H1 (cell line): ENCODE measurements around the gene CIAO2B. TPM values are rescaled to one million over a fixed set of nuclear protein-coding genes. Genes with fewer than 3 reads are reported as not detected.
A peak's percentile ranks its signal among the peaks of the same experiment; 100 is the strongest.

Source experiments
- BACH1 ChIP-seq: IDR thresholded peaks from 2 replicates; pipeline ENCODE4 v1.6.1; 2012; ENCODE audit warnings: low read length, improper control_type of control experiment
- BCL11A ChIP-seq, 2 experiments: IDR thresholded peaks; one replicate each; pipeline ENCODE4 v1.6.1; 2011; ENCODE audit warnings: low read depth in 2 of 2, low read length in 2 of 2, mild to moderate bottlenecking in 2 of 2
- CBX8 ChIP-seq: fragments of 300-800, 300-1000 bp; sonication (generic); IDR thresholded peaks from 2 replicates; pipeline ENCODE4 v1.7.1; 2016; ENCODE audit warnings: low read depth, low read length, borderline replicate concordance
- CEBPB ChIP-seq: IDR thresholded peaks from 2 replicates; pipeline ENCODE4 v1.6.1; 2012; ENCODE audit warnings: low read depth, low read length
- KDM4A ChIP-seq: IDR thresholded peaks from one replicate; pipeline ENCODE4 v1.7.1; 2012; ENCODE audit warnings: low read depth, mild to moderate bottlenecking, moderate library complexity, low read length, inconsistent platforms; ENCODE audit not compliant: severe bottlenecking
- KDM5A ChIP-seq: fragments of 200-600 bp; IDR thresholded peaks from 2 replicates; pipeline ENCODE4 v1.7.1; 2012; ENCODE audit warnings: mild to moderate bottlenecking, low read length, inconsistent platforms, mixed read lengths
- NRF1 ChIP-seq: IDR thresholded peaks from 2 replicates; pipeline ENCODE4 v1.6.1; 2011; ENCODE audit warnings: mild to moderate bottlenecking, low read depth, low read length, improper control_type of control experiment
- PHF8 ChIP-seq: fragments of 200-600 bp; sonication (generic); conservative IDR thresholded peaks from 2 replicates; pipeline ENCODE4 v1.7.1; 2012; ENCODE audit warnings: low read depth, mild to moderate bottlenecking, inconsistent platforms, low read length, moderate library complexity
- POLR2A ChIP-seq, 2 experiments: IDR thresholded peaks; 1 replicate in 1 of 2; 2 replicates in 1 of 2; pipeline ENCODE4 v1.6.1; 2011; ENCODE audit warnings: low read depth in 2 of 2, low read length in 2 of 2, mild to moderate bottlenecking in 2 of 2; ENCODE audit errors: control extremely low read depth in 1 of 2
- POLR2AphosphoS5 ChIP-seq: IDR thresholded peaks from 2 replicates; pipeline ENCODE4 v1.6.1; 2011; ENCODE audit warnings: low read depth, low read length
- POU5F1 ChIP-seq: IDR thresholded peaks from 2 replicates; pipeline ENCODE4 v1.6.1; 2011; ENCODE audit warnings: low read depth, mild to moderate bottlenecking, low read length, moderate library complexity
- RFX5 ChIP-seq: IDR thresholded peaks from 2 replicates; pipeline ENCODE4 v1.6.1; 2011; ENCODE audit warnings: low read depth, low read length, improper control_type of control experiment, borderline replicate concordance
- RNF2 ChIP-seq: fragments of 200-900, 300-1000 bp; sonication (generic); IDR thresholded peaks from 2 replicates; pipeline ENCODE4 v1.7.1; 2016; ENCODE audit warnings: borderline replicate concordance, low read depth, mild to moderate bottlenecking, antibody characterized with exemption, low read length; ENCODE audit not compliant: poor library complexity, severe bottlenecking; ENCODE audit errors: missing control alignments
- RXRA ChIP-seq: IDR thresholded peaks from 2 replicates; pipeline ENCODE4 v1.6.1; 2011; ENCODE audit warnings: low read depth, mild to moderate bottlenecking, low read length, moderate library complexity; ENCODE audit not compliant: insufficient read depth
- SAP30 ChIP-seq: fragments of 300-600 bp; sonication (generic); IDR thresholded peaks from 2 replicates; pipeline ENCODE4 v1.7.1; 2012; ENCODE audit warnings: low read length, moderate library complexity, mild to moderate bottlenecking, inconsistent platforms; ENCODE audit not compliant: insufficient read depth, insufficient replicate concordance
- SP1 ChIP-seq: IDR thresholded peaks from 2 replicates; pipeline ENCODE4 v1.6.1; 2011; ENCODE audit warnings: low read depth, low read length
- SUZ12 ChIP-seq: fragments of 200-600 bp; sonication (generic); IDR thresholded peaks from 2 replicates; pipeline ENCODE4 v1.6.1; 2012; ENCODE audit warnings: mild to moderate bottlenecking, inconsistent platforms, low read length, moderate library complexity, mixed read lengths
- TAF1 ChIP-seq: IDR thresholded peaks from 2 replicates; pipeline ENCODE4 v1.6.1; 2011; ENCODE audit warnings: mild to moderate bottlenecking, low read depth, low read length
- TEAD4 ChIP-seq: IDR thresholded peaks from 2 replicates; pipeline ENCODE4 v1.6.1; 2012; ENCODE audit warnings: low read depth, low read length, inconsistent platforms, mixed read lengths
- ZNF274 ChIP-seq: IDR thresholded peaks from 2 replicates; pipeline ENCODE4 v1.7.0; 2012; ENCODE audit warnings: low read length, borderline replicate concordance; ENCODE audit errors: extremely low read depth
- polyA plus RNA-seq, 7 experiments: library from polyadenylated mRNA; depleted of rRNA in 3 of 7; stranded (reverse) in 5 of 7; unstranded in 2 of 7; fragments of >200 nt in 5 of 7; fragments of 200-250 nt in 2 of 7; gene quantifications; 1 replicate in 5 of 7; 2 replicates in 1 of 7; 4 replicates in 1 of 7; pipeline versions ENCODE4 v1.2.1 to v1.2.3, GENCODE V29; 2011 to 2013; ENCODE audit warnings: missing spikeins in 2 of 7, mixed read lengths in 2 of 7
- total RNA-seq: library from RNA; stranded (reverse); fragmentation: NEBNext Ultra II Directional; extraction: Animal tissue kit (Norgen Biotek cat#: 25700); gene quantifications from 2 replicates; pipeline ENCODE4 v1.2.1, GENCODE V29; 2021
- TF ChIP-seq, protein P1 (sequence below), 3 experiments: IDR thresholded peaks; 1 replicate in 2 of 3; 2 replicates in 1 of 3; pipeline versions ENCODE4 v1.5.1 to v1.6.1; 2011; ENCODE audit warnings: low read length in 3 of 3, mild to moderate bottlenecking in 3 of 3, inconsistent platforms in 2 of 3, low read depth in 1 of 3, moderate library complexity in 1 of 3; ENCODE audit not compliant: insufficient read depth in 1 of 3; ENCODE audit errors: control extremely low read depth in 1 of 3
- TF ChIP-seq, protein P2 (sequence below): IDR thresholded peaks from 2 replicates; pipeline ENCODE4 v1.6.1; 2012; ENCODE audit warnings: inconsistent platforms

The CIAO2B gene
- total and polyA plus RNA-seq, 2 of the 8 experiments (the other 6 are each of a cell fraction or from before 2014, with no cell fraction given) = 65.6 to 248 TPM

- TF ChIP-seq, protein P1, sequence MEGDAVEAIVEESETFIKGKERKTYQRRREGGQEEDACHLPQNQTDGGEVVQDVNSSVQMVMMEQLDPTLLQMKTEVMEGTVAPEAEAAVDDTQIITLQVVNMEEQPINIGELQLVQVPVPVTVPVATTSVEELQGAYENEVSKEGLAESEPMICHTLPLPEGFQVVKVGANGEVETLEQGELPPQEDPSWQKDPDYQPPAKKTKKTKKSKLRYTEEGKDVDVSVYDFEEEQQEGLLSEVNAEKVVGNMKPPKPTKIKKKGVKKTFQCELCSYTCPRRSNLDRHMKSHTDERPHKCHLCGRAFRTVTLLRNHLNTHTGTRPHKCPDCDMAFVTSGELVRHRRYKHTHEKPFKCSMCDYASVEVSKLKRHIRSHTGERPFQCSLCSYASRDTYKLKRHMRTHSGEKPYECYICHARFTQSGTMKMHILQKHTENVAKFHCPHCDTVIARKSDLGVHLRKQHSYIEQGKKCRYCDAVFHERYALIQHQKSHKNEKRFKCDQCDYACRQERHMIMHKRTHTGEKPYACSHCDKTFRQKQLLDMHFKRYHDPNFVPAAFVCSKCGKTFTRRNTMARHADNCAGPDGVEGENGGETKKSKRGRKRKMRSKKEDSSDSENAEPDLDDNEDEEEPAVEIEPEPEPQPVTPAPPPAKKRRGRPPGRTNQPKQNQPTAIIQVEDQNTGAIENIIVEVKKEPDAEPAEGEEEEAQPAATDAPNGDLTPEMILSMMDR (IDR thresholded peaks at IDR 0.05; ENCODE audit: control extremely low read depth in 1 of 3, insufficient read depth in 1 of 3, low read depth in 1 of 3, low read length in 3 of 3) = peak; percentile 66 to 83 (median 82)
- peak; percentile 69 for TF ChIP-seq KDM4A
- no peak for TF ChIP-seq SP1
- TF ChIP-seq TAF1 = no peak
- TF ChIP-seq RFX5 = no peak
- no peak for TF ChIP-seq RXRA
- no peak for TF ChIP-seq PHF8
- no peak for TF ChIP-seq POLR2A (IDR thresholded peaks at IDR 0.05; ENCODE audit: control extremely low read depth in 1 of 2, low read depth in 2 of 2, low read length in 2 of 2)
- no peak for TF ChIP-seq RNF2
- TF ChIP-seq POU5F1 = no peak
- TF ChIP-seq SUZ12 = no peak
- peak; percentile 18; the same call in 1 of the 2 replicates for TF ChIP-seq TEAD4
- TF ChIP-seq BCL11A (IDR thresholded peaks at IDR 0.05; ENCODE audit: low read depth in 2 of 2, low read length in 2 of 2) = no peak
- TF ChIP-seq ZNF274 = no peak
- no peak for TF ChIP-seq POLR2AphosphoS5
- TF ChIP-seq CBX8 = no peak
- TF ChIP-seq, protein P2, sequence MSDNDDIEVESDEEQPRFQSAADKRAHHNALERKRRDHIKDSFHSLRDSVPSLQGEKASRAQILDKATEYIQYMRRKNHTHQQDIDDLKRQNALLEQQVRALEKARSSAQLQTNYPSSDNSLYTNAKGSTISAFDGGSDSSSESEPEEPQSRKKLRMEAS = peak; percentile 41; the same call in 1 of the 2 replicates
- no peak for TF ChIP-seq NRF1
- no peak for TF ChIP-seq CEBPB
- TF ChIP-seq BACH1 = no peak
- TF ChIP-seq SAP30 = no peak
- TF ChIP-seq KDM5A = no peak
Observed at GRCh38 chr16:66924527-66925321, 9.5 kb downstream of the CIAO2B start (continued).
